DMS 273 treated with DMSO at 0.1 percent for 48 hours (cell line): Measurements from ENCODE around the gene CEP131.

Source experiments
- DNase-seq: peaks from one replicate; lab custom pipeline; 2025; lab: John Stamatoyannopoulos, UW

CEP131 gene

DNA sequence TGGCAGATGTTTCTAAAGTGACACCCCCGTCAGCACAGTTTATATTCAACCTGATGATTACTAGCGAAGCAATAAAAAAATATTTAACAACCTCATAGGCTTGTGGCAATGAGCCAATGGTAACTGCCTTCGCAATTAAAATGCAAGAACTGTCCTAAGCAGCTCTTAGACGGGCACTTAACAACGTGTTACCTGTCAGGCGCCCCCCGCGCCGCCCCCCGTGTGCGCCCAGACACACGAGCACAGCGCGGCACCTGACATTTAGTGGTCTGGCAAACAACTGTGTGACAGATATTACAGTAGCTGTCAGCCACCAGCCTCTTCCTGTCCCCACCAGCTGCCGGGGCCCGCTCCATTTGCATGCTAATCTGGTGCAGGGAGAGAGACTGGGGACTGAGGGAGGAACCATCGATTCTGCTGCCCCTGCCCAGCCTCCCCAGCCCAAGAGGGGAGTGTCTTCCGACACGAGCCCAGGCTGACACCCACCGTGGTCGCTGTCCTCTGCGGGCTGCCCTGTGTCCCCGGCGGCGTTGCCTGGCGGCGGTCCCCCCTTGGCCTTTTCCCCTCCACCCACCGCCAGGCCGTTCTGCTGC lies 29.0 kb upstream of the CEP131 start:
- peak; percentile 93 for DNase-seq

DNA sequence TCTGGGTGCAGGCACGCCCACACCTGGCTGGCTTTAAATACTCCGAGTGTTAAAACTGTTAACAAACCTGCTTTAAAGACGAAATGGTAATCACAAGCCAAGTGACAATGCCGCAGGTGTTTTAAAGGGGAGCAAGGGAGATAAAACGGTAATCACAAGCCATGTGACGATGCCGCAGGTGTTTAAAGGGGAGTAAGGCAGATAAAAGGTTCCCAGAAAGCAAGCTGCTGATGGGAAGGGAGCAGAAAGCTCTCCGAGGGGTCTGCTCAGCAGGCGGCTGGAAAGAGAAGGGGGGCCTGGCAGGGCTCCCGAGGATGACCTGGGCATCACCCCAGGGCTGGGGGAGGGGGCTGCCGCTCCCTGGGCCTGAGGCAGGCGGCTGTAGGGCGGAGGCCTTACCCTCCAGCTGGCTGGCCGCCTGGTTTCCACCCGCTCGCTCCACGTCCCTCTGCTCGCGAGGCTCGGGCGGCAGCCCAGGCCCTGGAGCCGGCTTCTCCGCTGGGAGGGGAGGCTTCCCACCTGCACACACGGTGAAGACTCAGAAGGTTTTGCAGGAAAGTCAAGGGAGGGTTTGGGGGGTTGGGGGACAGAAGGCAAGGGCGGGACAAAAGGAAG lies 28.4 kb upstream of the CEP131 start:
- DNase-seq, result peak; percentile 93

DNA sequence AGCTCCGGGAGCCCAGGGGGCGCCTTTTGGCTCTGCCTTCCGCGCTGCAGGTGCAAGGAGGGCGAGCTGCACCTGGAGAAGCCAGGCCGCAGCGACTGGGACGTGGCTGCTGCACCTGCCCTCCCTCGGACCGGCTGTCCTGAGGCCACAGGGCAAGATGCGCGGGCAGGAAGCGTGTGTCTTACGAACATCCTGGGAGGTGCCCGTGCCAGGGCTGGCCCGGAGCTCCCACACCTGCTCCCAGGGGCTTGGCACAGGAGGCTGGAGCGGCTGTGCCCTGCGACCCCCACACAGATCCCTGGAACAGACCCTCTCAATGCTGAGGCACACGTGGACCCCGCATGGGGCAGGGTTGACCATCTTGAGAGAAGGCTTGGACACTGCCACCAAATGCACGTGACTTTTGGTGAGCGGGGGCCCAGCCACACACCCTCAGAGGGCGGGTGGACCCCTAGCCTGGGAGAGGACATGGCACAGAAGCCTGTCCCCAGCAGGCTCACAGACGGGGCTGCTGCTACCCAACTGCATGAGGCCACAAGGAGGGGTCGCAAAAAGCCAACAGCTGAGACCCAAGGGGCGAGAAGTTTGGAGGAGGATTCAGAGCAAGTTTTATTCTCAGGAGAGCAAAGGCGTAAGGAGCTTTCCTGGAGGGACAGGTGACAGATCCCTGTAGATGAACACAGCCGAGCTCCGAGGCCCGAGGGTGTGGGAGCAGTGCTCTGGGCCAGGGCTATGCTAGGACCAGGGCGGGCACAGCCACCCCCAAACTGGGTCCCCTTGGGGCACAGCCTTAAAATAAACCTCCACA lies 27.7 kb upstream of the CEP131 start:
- no peak for DNase-seq

DNA sequence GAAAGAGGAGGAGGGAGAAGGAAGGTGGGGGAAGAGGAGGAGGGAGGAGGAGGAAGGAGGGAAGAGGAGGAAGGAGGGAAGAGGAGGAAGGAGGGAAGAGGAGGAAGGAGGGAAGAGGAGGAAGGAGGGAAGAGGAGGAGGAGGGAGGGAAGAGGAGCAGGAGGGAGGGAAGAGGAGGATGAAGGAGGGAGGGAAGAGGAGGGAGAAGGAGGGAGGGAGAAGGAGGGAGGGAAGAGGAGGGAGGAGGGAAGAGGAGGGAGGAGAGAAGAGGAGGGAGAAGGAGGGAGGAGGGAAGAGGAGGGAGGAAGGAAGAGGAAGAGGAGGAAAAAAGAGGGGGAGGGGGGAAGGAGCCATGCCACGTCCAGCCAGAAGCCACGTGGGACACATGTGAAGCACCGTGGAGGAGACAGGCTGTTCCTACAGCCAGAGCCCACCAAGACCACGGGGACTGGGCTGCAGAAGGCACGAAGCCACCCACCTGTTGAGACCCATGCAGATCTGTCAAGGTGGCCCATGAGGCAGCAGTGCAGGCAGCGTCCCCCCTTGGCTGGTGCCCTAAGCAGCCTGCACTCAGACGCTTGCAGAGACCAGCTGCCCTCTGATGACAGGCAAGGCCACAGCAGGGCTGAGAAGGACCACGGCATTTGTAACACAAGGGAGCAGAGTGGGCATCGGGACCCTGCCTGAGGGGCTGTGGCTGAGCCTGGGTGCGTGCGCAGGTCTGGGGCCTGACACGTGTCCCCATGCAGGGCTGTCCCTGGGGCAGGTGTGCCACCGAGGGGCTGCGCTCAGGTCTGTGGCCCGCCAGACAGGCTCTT lies 26.7 kb upstream of the CEP131 start:
- DNase-seq, result no peak

DNA sequence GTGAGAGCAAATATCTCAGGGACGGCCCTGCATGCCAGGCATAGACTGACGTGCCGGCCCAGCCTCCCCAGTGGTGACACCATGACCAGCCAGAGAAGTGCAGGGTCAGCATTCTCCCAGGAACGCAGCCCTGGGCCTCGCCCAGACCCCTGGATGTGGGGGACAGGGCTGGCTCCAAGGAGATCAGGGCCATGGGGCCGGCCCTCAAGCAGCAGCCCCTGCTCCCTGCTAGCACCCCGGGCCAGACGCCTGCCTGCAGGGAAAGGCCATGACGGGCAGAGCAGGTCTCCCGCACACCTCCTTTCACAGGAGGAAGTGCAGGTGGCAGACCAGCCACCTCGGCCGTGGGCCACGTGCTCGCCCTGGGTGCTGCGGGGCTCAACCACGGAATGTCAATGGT lies 25.9 kb upstream of the CEP131 start:
- no peak for DNase-seq

DNA sequence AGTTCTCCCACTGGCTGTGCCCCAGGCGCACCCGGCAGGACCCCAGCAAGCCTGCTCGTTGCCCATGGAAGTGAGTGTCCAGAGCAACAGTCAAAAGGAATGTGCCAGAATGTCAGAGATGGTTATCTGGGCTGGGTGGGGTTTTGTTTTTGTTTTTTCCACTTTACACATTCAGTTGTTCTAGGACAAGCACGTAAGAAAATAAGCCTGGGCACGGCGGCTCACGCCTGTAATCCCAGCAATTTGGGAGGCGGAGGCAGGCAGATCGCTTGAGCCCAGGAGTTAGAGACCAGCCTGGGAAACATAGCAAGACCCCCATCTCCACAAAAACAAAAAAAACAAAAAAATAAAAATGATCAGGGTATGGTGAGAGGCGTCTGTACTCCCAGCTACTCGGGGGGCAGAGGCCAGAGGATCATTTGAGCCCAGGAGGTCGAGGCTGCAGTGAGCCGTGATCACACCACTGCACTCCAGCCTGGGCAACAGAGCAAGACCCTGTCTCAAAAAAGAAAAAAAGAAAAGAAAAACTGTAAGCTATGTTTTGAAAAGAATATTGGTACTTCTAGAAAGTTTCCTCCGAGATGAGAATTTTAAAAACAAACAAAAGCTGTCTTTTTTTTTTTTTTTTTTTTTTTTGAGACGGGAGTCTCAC lies 24.7 kb upstream of the CEP131 start:
- no peak for DNase-seq

GRCh38 chr17:81246679-81247338 lies 24.0 kb upstream of the CEP131 start:
- no peak for DNase-seq

DNA sequence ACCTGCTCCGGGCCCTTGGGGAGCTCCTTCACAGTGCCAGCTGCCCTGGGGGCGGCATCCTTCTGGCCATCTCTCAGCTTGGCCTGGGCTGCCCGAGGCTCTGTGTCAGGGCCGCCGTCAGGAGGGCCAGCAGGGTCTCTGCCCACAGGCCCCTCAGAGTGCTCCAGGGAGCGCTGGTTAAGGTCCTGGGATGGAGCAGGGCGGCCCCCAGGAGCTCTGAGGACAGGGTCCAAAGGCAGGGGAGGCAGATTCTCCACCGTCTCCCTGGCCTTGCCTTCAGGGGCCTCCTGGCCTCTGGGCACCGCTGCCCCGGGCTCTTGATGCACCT lies 23.5 kb upstream of the CEP131 start:
- no peak for DNase-seq

- DNase-seq, result no peak
Observed at GRCh38 chr17:81245665-81246342, 23.0 kb upstream of the CEP131 start.

DNA sequence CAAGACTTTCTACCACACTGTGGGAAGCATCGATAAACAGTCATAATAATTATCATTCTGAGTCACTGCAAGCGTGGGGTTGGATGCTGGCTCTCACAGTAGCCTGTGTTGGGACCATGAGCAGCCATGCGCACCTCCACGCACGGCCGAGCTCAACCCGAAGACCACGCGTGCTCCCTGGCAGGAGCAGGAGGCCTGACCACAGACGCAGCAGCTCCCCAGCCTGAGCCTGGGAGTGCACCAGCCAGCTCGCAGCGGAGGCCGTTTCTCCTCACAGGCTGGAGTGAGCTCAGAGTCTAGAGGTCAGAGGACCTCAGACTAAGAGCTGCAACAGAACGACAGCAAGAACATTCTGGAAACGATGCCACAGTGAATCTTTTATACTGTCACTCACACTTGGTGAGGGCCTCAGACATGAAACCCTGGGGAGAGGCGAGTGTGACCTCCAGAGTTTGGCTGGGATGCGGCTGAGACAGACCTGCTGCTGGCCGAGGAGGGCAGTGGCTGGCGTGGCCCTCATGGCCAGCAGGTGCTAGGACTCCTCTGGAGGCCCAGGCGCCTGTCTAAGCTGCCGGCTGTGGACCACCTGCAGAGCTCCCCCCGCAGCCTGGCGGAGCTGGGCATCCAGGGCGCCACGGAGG lies 22.4 kb upstream of the CEP131 start:
- DNase-seq, result no peak

DNA sequence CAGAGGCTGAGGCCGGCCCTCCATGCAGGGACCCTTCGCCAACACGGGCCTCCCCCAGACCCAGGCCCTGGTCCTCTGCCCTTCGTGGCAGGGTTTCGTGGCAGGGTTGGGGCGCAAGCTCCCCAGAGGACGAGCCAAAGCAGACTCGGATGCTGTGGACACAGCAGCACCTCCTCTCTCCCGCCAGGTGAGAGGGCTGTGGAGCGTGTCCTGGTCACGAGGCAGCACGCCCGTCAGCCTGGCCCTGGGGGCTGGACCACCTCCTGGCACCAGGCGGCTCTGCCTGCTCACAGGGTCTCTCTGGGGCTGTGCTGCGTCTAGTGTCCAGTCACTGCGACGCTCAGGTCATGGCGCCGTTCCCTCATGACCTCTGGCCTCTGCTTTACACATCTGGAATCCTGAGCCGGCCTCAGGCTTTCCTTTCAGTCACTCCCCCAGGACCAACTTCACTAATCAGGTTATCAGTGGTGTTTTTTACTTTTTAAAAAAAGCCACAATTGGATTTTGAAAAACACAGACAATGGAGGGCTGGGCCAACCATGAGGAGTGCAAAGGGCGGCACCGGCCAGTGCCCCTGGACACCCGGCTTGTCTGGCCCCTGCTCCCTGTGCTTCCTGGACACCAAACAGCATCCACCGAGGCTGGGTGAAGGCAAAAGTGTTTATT lies 21.7 kb upstream of the CEP131 start:
- no peak for DNase-seq

DNA sequence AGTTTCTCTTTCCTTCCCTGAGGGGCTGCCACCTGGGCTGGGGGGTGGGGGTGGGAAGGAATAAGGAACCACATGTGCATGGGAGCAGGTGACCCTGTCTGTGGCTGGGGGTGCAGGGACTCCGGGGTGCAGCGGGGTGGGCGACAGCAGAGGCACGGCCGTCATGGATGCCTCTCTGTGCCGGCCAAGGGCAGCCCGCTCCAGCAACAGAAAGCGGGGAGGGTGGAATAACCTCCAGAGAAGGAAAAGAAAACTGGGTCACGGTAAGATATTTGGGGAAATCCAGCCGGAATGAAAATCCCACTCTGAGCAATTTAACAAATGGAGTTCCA lies 20.5 kb upstream of the CEP131 start:
- DNase-seq, result no peak

- no peak for DNase-seq
Observed at GRCh38 chr17:81242421-81243332, 19.9 kb upstream of the CEP131 start.

DNA sequence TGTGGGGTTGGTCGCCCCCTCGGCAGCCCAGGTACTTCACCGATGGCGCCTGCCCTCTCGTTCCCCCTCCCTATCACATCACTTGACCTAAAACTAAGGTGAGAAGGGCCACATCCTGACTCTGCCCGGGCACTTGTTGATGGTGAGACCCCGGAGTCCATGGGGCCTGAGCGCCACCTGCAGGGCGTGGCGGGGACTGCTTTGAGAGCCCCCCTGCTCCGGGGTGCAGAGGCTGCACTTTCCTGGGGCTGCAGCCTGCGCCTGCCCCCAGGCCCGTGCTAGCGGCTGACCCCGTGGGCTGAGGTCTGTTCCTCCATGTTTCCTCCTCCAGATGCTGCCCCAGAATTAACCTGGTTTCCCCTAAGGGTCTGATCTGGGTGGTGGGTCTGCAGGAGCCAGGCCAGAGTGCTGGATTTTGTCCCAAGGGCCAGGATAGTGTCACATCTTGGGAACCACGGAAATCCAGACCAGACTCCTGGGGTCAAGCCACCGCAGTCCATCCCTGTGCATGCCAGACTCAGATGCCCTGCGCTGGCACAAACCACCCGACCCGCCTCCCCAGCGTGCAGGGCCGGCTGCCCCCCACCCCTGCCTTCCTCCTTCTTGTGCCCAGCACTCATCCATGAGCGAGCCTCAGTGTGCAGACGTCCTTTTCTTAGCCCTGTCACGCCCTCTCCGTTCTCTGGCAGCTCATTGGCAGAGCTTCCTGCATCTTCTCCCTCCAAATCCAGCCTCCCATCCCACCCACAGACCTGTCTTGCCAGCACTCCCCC lies 19.1 kb upstream of the CEP131 start:
- no peak for DNase-seq

GRCh38 chr17:81241203-81241602 lies 18.4 kb upstream of the CEP131 start:
- no peak for DNase-seq

GRCh38 chr17:81240761-81241160 lies 18.0 kb upstream of the CEP131 start:
- DNase-seq, result no peak

DNA sequence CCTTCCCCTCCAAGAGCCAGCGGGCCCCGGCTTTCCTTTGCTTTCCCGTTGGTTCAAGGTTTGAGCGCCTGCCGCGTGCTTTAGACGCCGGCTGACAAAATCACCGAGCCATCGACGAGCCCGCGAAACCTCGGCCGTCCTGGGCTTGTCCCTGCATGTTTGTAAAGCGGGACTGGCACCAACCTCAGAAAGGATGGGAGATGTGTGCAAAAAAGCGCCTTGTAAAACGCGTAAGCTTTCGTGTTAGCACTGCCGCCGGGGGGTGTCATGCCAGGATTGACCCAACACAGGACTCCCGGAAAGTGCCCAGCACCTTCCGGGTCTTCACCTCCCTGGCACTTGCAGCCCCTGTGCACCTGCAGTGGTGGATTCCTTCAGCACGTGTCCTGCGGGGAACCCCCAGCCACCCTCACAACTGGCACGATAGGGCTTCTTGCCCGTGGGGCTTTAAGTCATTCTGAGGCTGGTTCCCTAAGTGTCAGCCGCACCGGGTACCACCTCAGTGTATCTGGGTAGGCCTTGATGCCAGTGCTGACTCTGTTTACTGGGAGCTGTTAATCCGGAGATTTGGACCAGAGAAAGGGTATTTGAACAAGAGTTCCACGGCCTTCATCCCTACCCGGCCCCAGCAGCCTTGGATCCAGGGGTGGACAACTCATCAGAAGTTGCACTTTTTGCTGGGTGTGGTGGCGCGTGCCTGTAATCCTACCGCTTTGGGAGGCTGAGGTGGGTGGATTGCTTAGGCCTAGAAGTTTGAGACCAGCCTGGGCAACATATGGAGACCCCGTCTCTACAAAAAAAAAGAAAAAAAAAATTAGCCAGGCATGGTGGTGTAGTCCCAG lies 17.2 kb upstream of the CEP131 start:
- DNase-seq, result no peak
